HG03439 (cell line): ENCODE measurements around the gene DNAJC12.
"Not testable (repeated sequence)": the region's sequence is repeated elsewhere in the genome, so short reads cannot be mapped to it uniquely, and the experiment has no call there.

Experiments
- ATAC-seq: cut with Tn5 transposase; IDR thresholded peaks from one replicate; pipeline ENCODE4 v1.9.1; 2021; ENCODE audit warnings: mild to moderate bottlenecking, moderate library complexity; ENCODE audit not compliant: unreplicated experiment

DNAJC12 gene

DNA sequence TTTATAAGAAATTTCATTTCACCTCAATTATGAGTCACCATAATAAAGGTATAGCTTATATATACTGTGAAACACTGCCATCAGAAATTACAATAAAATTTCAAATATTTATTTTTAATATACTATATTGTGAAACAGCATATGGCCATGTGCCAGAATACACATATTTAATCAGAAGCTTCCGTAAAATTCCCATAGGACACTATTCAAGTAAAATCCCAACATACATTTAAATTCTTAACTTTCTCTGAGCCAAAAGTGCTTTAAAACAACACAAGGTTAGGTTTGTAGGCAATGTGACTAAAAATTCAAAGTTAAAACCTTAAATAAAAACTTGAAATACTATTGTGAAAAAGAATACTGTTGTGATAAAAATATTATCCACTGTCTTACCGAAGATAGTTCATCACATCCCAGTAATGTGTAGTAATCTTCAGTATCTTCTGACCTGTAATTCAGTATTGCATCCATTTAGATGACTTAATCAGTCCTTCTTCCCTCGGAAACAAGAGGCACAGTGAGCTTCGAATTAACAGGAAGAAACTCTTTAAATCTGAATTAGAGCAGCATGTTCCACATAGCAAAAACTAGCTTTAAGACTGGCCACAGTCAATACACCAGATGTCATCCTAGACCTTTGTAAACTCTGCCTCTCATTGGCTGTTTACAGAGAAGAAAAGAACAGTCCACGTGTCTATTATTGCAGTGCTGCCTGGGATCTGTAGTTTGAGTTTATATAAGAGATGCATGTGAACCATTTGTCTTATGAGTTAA is at the start of gene DNAJC12:
DNAJC12 (minus strand) TSS at position 648 of the 774 bp plus-strand sequence; CDS start at position 471, 177 bp downstream.
- ATAC-seq, result peak; percentile 89

DNA sequence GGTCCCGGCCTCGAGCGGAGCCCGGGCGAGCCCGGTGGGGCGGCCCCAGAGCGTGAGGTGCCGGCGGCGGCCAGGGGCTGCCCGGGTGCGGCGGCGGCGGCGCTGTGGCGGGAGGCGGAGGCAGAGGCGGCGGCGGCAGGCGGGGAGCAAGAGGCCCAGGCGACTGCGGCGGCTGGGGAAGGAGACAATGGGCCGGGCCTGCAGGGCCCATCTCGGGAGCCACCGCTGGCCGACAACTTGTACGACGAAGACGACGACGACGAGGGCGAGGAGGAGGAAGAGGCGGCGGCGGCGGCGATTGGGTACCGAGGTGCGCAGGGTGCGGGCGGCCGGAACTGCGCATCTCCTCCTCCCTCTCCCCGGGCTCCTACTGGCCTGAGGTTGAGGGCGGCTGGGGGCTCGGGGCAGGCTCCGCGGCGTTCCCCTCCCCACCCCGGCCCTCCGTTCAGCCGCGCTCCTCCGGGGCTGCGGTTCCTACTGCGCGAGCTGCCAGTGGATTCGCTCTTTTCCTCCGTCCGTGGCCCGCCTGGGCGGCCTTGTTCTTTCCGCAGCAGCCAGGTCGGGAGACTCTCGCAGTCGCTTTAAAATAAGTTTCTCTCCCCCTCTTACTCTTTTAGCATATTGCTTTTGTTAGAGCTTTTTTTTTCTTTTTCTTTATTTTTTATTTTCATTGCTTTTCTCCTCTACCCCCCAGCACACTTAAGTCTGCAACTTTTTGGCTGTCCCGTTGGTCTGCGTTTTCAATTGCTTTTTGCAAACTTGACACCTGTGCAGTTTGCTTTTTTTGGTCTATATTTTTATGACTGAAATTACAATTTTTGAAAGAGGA is 47.1 kb upstream of the DNAJC12 start:
- ATAC-seq, result peak; percentile 56

DNA sequence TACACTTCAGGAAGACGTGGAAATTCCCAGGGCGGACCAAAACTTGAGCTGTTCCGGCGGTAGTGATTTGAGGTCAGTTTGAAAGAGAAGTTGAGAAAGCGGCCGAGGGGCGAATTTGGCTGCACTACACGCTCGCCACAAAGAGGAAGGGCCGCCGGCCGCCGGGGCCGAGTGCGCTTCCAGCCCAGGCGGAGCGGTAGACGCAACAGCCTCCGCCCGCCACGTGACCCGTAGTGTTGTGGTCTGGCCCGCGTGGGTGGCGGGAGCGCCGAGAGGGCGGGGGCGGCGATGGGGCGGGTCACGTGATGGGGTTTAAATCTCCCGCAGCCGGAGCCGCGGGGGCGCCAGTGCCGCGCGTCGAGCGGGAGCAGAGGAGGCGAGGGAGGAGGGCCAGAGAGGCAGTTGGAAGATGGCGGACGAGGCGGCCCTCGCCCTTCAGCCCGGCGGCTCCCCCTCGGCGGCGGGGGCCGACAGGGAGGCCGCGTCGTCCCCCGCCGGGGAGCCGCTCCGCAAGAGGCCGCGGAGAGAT is 46.4 kb upstream of the DNAJC12 start, which contains the start of gene SIRT1:
SIRT1 (plus strand) TSS at position 344 of the 529 bp plus-strand sequence; CDS start at position 410, 66 bp downstream.
- ATAC-seq, result peak; percentile 83

DNA sequence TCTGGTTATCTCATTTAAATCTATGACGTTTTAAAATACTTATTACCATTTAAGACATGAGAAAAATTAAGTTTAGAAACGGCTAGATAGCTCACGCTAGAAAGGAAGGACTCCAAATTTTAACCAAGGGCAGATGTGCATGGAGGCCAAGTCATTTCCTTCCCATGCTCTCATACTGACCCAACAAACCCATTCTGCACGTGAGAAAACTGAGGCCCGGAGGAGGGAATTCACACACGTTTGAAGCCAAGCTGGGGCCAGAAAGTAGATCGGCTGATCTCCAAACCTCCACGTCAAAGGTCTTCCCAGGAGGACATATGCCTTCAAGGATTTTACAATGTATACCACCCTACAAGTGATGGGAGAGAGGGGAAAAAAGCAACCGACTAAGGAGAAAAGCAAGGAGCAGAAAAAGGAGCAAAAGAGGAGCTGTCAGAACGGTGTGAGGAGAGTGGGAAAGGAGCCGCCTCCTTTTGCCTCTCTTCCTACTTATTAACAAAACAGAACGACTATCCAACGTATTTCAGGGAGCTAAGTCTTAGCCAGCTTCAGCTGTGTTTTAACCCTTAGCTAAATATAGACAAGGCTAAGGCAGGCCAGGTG is 45.8 kb upstream of the DNAJC12 start:
- no peak for ATAC-seq

DNA sequence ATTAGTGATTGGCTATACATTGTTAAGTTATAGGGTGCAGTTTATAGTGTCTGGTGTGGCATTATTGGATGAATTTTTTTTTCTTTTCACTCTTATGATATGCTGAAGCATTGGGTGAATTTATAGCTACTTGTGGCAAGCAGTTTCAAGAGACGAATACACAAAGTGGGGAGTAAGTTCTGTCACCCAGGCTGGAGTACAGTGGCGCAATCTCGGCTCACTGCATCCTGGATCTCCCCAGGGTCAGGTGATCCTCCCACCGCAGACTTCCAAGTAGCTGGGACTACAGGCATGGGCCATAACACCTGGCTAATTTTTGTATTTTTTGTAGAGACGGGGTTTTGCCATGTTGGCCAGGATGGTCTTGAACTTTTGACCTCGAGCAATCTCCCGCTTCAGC is 40.1 kb upstream of the DNAJC12 start:
- no peak for ATAC-seq

DNA sequence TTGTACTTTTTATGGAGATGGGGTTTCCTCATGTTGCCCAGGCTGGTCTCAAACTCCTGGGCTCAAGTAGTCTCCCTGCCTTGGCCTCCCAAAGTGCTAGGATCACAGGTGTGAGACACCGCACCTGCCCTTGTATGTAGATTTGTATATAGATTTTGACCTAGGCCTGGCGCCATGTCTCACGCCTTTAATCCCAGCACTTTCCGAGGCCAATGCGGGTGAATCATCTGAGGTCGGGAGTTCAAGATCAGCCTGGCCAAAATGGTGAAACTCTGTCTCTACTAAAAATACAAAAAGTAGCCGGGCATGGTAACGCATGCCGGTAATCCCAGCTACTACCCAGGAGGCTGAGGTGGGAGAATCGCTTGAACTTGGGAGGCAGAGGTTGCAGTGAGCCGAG is 39.4 kb upstream of the DNAJC12 start:
- not testable (repeated sequence) for ATAC-seq

DNA sequence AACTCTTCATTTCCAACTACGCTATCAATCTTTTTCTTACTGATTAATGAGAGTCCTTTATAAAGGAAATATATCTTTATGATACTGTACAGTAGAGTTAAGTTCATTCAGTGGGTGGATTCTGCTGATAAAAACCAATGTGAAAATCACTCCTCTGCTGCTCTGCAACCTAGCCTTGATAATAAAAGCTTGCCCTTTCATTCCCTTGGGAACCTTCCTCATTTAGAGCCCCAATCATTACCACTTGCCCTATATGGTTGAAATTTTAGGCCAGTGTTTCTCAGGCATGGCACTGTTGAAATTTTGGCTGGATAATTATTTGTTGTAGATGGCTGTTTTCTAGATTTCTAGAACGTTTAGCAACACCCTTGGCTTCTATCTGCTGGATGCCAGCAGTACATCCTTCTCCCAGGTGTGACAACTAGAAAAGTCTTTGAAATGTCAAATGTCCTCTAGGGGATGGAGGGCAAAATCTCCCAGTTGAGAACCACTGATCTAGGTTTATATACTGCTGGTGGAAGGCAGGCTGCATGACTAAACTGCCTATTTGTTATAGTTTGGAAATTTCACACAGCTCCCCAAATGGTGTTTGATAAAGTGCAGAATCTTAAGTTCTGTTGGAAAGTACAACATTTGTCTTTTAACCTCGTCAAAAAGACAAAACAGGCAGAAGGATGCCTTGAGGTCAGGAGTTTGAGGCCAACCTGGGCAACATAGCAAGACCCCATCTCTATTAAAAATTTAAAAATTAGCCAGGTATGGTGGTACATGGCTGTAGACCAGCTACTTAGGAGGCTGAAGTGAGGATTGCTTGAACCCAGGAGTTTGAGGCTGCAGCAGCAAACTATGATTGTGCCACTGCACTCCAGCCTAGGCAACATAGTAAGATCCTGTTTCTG is 37.6 kb upstream of the DNAJC12 start:
- ATAC-seq, result no peak

DNA sequence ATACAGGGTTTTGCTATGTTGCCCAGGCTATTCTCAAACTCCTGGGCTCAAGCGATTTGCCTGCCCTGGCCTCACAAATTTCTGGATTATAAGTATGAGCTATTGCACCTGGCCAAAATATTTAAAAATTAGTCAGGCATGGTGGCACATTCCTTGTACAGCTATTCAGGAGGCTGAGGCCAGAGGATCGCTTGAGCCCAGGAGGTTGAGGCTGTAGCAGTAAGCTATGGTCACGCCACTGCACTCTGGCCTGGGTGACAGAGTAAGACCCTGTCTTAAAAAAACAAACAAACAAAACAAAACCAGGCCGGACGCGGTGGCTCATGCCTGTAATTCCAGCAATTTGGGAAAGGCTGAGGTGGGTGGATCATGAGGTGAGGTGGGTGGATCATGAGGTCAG is 32.0 kb upstream of the DNAJC12 start:
- no peak for ATAC-seq

DNA sequence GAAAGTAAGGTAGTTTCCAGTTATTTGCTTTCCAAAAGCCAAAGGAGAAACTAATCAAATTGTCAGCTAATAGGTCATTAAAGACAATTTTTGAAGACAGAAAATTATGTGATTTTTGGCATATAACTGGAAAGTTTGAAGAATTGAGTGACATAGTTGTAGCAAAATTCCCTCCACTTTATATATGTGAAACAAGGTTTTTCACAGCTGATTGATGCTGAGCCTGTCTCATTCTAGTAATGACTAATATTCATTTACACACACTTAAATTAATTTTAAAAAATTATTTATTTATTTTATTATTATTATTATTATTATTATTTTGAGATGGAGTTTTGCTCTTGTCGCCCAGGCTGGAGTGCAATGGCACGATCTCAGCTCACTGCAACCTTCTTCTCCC is 30.1 kb upstream of the DNAJC12 start:
- no peak for ATAC-seq

DNA sequence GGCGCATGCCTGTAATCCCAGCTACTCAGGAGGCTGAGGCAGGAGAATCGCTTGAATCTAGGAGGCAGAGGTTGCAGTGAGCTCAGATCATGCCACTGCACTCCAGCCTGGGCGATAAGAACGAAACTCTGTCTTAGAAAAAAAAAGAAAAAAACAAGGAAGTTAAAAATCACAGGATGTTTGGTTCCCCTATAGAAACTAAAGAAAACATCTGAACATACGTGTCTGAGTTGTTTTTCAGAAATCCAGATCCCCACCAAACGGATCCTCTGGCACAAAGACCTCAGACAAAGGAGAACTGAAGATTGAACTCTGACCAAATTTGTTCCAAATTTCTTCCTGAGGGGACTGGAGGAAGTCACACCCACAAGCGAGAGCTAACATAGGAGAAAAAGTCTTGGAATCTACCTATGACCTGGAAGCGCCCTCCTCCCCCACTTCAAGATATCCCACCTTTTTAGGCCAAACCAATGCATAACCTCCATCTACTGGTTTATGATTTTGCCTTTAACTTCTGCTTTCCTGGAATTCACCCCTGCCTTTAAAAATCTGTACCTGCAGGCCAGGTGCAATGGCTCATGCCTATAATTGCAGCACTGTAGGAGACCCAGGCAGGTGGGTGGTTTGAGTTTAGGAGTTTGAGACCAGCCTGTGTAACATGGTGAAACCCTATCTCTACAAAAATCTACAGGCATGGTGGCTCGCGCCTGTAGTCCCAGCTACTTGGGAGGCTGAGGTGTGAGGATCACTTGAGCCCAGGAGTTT is 26.8 kb upstream of the DNAJC12 start:
- no peak for ATAC-seq

DNA sequence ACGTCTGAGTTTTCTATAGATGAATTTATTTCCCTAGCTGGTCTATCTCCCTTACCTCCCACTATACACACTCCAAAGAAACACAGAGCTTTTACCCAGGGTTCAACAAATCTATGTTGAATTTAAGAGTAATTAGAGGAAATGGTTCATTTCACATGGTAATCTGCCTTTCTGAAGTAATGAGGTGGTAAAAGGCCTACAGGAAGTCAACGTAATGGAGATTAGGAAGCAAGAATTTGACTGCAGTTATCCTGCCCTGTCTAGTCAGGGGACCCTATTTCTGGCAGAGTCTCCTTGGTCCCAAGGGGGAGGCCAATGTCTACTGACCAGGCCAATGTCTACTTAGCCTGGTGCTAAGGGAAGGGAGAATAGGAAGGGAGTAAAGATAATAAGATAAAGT is 25.1 kb upstream of the DNAJC12 start:
- ATAC-seq, result no peak

DNA sequence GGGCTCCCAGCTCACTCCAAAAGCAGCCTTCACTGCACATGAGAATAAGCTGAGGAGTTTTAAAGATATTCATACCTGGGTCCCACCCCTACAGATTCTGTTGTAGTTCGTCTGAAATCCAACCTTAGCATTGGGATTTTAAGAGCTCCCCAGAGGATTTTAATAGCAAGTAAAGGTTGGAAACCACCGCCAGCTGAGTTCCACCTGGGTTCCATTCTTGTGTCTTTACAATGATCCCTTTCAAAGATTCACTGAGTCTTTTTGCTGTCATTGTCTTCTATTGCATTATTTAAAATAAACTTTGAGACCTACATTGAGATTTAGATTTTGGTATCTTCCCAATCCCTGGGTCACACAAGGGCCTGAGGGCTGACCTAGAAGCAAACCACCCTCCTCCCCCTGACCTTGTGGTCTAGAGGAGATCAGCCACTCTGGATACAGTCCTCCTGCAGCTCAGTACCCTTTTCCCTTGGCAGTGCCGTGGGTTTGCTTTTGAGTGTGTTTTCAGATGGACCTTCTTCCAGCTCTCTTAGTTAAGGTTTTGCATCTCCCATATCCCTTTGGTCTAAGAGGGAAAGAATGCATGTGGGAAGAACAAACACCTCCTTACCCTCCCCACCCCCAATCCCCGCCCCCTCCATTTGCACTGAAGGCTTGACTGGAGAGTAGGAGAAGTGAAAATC is 23.9 kb upstream of the DNAJC12 start:
- no peak for ATAC-seq

DNA sequence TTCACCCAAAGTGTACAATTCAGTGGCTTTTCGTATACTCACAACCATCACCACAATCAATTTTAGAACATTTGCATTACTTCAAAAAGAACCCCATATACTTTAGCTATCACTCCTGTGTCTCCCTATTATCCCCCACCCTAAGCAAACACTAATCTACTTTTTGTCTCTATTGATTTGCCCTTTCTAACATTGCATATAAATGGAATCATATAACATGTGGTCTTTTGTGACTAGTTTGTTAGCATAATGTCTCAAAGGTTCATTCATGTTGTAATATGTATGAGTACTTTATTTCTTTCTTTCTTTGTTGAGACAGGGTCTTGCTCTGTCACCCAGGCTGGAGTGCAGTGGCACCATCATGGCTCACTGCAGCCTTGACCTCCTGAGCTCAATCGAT is 21.0 kb upstream of the DNAJC12 start:
- no peak for ATAC-seq

DNA sequence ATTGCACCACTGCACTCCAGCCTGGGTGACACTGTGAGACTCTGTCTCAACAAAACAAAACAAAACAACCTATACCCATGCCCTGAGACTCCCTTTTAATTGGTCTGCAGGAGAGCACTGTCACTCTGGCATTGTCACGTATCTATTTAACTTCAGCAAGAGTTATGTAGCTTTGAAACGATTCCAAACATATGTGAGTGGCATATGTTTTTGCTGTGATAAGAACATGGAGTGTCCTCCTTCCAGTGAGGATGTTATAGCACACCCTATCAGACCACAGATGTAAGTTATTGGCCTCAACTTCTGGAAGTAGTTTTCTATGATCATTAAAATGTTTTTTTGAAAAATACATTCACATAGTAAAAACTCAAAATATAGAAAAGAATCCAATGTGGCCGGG is 15.5 kb upstream of the DNAJC12 start:
- ATAC-seq, result no peak

DNA sequence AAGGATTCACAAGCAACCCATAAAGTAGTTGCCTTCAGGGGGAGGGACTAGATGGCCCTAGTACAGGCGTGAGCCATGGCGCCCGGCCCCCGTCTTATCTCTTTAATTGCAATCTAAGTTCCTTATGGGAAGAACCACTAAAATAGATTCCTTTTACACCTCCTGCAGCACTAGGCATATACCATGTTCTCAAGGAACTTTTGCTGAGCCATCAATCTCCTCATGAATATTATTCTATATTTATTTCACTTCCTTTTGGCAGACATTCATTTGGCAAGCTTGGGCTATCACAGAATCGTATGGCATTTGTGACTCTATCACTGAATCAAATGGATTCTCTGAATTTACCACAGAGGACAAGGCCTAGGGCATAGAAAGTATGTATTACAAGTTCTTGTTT is 14.8 kb upstream of the DNAJC12 start:
- no peak for ATAC-seq

DNA sequence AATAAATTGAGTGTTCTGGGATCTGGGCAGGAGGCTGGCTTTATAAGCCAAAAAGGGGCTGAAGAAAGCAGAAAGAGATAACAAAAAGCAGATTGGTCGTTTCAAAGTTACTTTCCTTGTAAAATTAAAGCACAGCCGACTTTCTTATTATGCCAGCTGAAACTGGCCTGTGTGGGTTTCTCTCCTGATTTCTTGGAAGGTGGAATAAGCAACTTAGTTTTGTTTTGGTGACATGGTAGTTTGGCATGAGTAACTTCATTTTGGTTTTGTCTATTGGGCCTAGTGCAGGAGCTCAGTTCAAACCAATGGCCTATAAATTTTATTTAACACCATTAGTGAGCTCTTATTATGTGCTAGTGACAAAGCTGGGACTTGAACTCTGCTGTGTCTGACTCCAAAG is 13.2 kb upstream of the DNAJC12 start:
- ATAC-seq, result no peak

DNA sequence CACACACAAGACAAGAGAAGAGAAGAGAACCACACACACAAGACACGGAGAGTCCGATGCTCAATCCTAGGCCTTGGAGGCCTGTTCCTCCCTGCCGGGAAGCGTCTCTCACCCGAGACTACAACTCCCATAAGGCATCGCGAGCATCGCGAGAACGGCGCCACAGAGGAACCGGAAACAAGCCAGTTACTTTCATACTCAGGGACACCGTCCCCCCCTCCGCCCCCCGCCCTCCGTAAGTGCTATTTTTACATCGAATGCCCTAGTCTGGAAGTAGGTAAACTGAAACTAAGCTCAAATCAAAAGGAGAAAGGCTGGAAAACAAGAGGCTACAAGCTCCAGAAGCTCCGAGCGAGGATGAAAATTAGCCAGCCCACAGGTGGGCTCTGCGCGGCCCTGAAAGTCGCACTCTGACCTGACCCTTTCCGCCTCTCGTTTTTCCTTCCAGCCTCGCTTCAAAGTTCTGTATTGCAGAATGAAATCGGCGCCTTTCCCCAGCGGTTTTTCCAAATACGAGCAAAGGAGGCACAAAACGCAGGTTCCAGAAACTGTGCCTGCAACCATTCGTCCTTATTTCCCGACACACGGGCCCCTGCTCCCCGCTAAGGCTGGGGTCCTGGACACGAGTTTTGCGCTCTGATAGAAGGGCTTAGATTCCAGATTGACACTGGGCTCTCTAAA is 11.5 kb upstream of the DNAJC12 start:
- ATAC-seq, result peak; percentile 94

DNA sequence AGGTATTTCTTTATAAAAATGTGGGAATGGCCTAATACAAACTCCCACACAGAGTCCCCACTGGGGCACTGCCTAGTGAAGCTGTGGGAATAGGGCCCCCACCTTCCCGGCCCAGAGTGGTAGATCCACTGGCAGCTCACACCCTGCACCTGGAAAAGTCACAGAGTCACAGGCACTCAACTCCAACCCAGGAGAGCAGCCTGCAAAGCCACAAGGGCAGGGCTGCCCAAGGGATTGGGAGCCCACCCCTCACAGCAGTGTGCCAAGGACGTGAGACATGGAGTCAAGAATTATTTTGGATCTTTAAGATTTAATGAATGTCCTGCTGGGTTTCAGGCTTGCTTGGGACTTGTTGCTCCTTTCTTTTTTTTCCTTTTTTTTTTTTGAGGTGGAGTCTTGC is 5.3 kb upstream of the DNAJC12 start:
- no peak for ATAC-seq
